Astrocyte of the spinal cord (primary cell): ENCODE data around the gene PPP6R1.
"Not testable (repeated sequence)": the region's sequence is repeated elsewhere in the genome, so short reads cannot be mapped to it uniquely, and the experiment has no call there.

Source experiments
- DNase-seq: peaks from one replicate; pipeline ENCODE4 v3.0.0; 2011; ENCODE audit warnings: low read depth, low spot score
- H3K4me3 ChIP-seq: 2 replicates; pipeline ENCODE4 v1.5.1; 2011; ENCODE audit warnings: low read depth, mild to moderate bottlenecking, low read length, moderate library complexity
- CTCF ChIP-seq: IDR thresholded peaks from 2 replicates; pipeline ENCODE4 v1.5.1; 2012; ENCODE audit warnings: low read depth, mild to moderate bottlenecking, low read length, inconsistent platforms
- in situ Hi-C: cut with HindIII; loops from 2 replicates; pipeline ENCODE4 v1.10.0; 2017; ENCODE audit warnings: low sequenced_read_pairs

PPP6R1 gene

GRCh38 chr19:55206664-55207500, 51.9 kb downstream of the PPP6R1 start:
- in situ Hi-C loops = no loop called here
- TF ChIP-seq CTCF = no peak
- no peak overlapping the region for H3K4me3 ChIP-seq
- DNase-seq = peak; percentile 87

GRCh38 chr19:55202199-55202598, 56.6 kb downstream of the PPP6R1 start:
- H3K4me3 ChIP-seq, DNase-seq, in situ Hi-C loops: not testable (repeated sequence)
- peak; percentile 33 for TF ChIP-seq CTCF

- no peak for DNase-seq
- in situ Hi-C loops = no loop called here
- no peak overlapping the region for H3K4me3 ChIP-seq
- TF ChIP-seq CTCF = no peak
These were observed 59.1 kb downstream of the PPP6R1 start for GRCh38 chr19:55199620-55200204.

- no peak for DNase-seq
- in situ Hi-C loops = no loop called here
- H3K4me3 ChIP-seq = no peak overlapping the region
- no peak for TF ChIP-seq CTCF
These were observed 60.2 kb downstream of the PPP6R1 start for GRCh38 chr19:55198651-55199050.

- DNase-seq = no peak
- no peak overlapping the region for H3K4me3 ChIP-seq
- TF ChIP-seq CTCF = no peak
- in situ Hi-C loops = no loop called here
These were observed 61.3 kb downstream of the PPP6R1 start for GRCh38 chr19:55197528-55197927.

GRCh38 chr19:55196803-55197202, 62.0 kb downstream of the PPP6R1 start:
- in situ Hi-C loops = no loop called here
- no peak for DNase-seq
- TF ChIP-seq CTCF = no peak
- H3K4me3 ChIP-seq = no peak overlapping the region
